Measurements from ENCODE around the gene CORIN.

GRCh38 chr4:47842985-47843384 lies 5.1 kb upstream of the CORIN start:
- no peak for TF ChIP-seq CTCF (IDR thresholded peaks at IDR 0.05)
- TF ChIP-seq POLR2AphosphoS5 (IDR thresholded peaks at IDR 0.05): no peak

All from suprapubic skin (tissue), 3 donors.